Measurements from ENCODE around the gene SLC3A2.
A peak's percentile ranks its signal among the peaks of the same experiment; 100 is the strongest.
"Not testable (repeated sequence)": the region's sequence is repeated elsewhere in the genome, so short reads cannot be mapped to it uniquely, and the experiment has no call there.

Gene SLC3A2
- total RNA-seq: 270 to 674 (median 284) reads per million in 3 experiments

GRCh38 chr11:62880803-62881578 lies at the start of gene SLC3A2:
Gene SLC3A2 (plus strand): TSS chr11:62880896. CDS start chr11:62881024, 128 bp downstream.
- DNase-seq: peak; percentile 85

GRCh38 chr11:62830904-62831519 lies 49.7 kb upstream of the SLC3A2 start:
- DNase-seq: no peak

GRCh38 chr11:62831520-62832335 lies 49.0 kb upstream of the SLC3A2 start, which contains the start of gene STX5:
Gene STX5 (minus strand): TSS chr11:62832051. CDS start chr11:62831243, 808 bp downstream.
- DNase-seq: peak; percentile 99

- DNase-seq: no peak
Measured at GRCh38 chr11:62832336-62833234, 48.1 kb upstream of the SLC3A2 start, which contains the start of gene TEX54. Gene TEX54 (minus strand): TSS chr11:62832841.

GRCh38 chr11:62835336-62835735 lies 45.4 kb upstream of the SLC3A2 start:
- no peak for DNase-seq

- peak; percentile 93 for DNase-seq
Measured at GRCh38 chr11:62839050-62839945, 41.4 kb upstream of the SLC3A2 start, which contains the start of gene WDR74. Gene WDR74 (minus strand): TSS chr11:62839590. CDS start chr11:62839570, 20 bp downstream.

GRCh38 chr11:62840721-62841360 lies 39.9 kb upstream of the SLC3A2 start:
- DNase-seq: not testable (repeated sequence)

- DNase-seq: peak; percentile 88
Measured at GRCh38 chr11:62841361-62842170, 39.1 kb upstream of the SLC3A2 start.

GRCh38 chr11:62842171-62842741 lies 38.4 kb upstream of the SLC3A2 start:
- no peak for DNase-seq

GRCh38 chr11:62842891-62843290 lies 37.8 kb upstream of the SLC3A2 start:
- DNase-seq: not testable (repeated sequence)

GRCh38 chr11:62843466-62843865 lies 37.2 kb upstream of the SLC3A2 start:
- no peak for DNase-seq

- DNase-seq: no peak
Measured at GRCh38 chr11:62844154-62844553, 36.5 kb upstream of the SLC3A2 start.

- no peak for DNase-seq
Measured at GRCh38 chr11:62846177-62846576, 34.5 kb upstream of the SLC3A2 start.

GRCh38 chr11:62847767-62848314 lies 32.9 kb upstream of the SLC3A2 start:
- no peak for DNase-seq

GRCh38 chr11:62850911-62851806 lies 29.5 kb upstream of the SLC3A2 start:
- DNase-seq: no peak

- no peak for DNase-seq
Measured at GRCh38 chr11:62851807-62852522, 28.7 kb upstream of the SLC3A2 start.

Measured in central memory CD4-positive, alpha-beta T cell (primary cell).